NCI-H510A (cell line): ENCODE results near the gene PUS3.
"Not testable (repeated sequence)": the region's sequence is repeated elsewhere in the genome, so short reads cannot be mapped to it uniquely, and the experiment has no call there.

Experiments
- DNase-seq: peaks from one replicate; lab custom pipeline; 2025; lab: John Stamatoyannopoulos, UW

Gene PUS3

DNA sequence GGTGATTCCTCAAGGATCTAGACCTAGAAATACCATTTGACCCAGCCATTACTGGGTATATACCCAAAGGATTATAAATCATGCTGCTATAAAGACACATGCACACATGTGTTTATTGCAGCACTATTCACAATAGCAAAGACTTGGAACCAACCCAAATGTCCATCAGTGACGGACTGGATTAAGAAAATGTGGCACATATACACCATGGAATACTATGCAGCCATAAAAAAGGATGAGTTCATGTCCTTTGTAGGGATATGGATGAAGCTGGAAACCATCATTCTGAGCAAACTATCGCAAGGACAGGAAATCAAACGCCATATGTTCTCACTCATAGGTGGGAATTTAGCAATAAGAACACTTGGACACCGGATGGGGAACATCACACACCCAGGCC, 37.7 kb downstream of the PUS3 start:
- DNase-seq: not testable (repeated sequence)

DNA sequence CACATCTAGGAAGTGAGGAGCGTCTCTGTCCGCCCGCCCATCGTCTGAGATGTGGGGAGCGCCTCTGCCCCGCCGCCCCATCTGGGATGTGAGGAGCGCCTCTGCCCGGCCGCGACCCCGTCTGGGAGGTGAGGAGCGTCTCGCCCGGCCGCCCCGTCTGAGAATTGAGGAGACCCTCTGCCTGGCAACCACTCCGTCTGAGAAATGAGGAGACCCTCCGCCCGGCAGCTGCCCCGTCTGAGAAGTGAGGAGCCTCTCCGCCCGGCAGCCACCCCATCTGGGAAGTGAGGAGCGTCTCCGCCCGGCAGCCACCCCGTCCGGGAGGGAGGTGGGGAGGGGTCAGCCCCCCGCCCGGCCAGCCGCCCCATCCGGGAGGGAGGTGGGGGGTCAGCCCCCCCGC, 40.2 kb downstream of the PUS3 start:
- DNase-seq: not testable (repeated sequence)

DNA sequence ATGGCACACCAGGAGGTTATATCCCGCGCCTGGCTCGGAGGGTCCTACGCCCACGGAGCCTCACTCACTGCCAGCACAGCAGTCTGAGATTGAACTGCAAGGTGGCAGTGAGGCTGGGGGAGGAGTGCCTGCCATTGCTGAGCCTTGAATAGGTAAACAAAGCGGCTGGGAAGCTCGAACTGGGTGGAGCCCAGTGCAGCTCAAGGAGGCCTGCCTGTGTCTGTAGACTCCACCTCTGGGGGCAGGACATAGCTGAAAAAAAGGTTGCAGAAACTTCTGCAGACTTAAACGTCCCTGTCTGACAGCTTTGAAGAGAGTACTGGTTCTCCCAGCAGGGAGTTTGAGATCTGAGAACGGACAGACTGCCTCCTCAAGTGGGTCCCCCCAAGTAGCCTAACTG, 45.3 kb downstream of the PUS3 start:
- DNase-seq: not testable (repeated sequence)

GRCh38 chr11:125846188-125846587, 56.8 kb downstream of the PUS3 start:
- DNase-seq: no peak
